ENCODE data around the gene IFITM5.

DNA sequence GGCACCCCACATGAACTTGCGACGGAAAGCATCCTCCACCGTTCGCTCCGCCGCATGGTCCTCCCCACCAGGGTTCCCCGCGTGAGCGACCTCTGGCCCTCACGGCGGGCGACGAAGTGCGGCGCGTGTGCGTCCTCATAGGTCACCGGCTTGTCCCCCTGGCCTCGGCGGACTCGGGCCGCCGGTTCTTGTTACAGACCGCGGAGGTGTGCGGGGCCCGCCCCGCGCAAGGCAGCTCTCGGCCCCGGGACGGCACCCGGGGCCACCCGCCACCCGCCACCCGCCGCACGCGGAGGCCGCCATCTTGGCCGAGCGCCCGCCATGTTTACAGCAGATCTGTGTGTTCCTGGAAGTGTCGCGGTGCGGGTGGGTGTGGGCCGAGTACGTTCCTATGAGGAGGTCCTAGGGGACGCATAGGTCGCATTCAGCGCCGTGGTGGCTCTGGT lies 4.8 kb upstream of the IFITM5 start:
- TF ChIP-seq, protein P1, sequence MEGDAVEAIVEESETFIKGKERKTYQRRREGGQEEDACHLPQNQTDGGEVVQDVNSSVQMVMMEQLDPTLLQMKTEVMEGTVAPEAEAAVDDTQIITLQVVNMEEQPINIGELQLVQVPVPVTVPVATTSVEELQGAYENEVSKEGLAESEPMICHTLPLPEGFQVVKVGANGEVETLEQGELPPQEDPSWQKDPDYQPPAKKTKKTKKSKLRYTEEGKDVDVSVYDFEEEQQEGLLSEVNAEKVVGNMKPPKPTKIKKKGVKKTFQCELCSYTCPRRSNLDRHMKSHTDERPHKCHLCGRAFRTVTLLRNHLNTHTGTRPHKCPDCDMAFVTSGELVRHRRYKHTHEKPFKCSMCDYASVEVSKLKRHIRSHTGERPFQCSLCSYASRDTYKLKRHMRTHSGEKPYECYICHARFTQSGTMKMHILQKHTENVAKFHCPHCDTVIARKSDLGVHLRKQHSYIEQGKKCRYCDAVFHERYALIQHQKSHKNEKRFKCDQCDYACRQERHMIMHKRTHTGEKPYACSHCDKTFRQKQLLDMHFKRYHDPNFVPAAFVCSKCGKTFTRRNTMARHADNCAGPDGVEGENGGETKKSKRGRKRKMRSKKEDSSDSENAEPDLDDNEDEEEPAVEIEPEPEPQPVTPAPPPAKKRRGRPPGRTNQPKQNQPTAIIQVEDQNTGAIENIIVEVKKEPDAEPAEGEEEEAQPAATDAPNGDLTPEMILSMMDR (IDR thresholded peaks at IDR 0.05), result no peak
- no peak for TF ChIP-seq EZH2 (IDR thresholded peaks at IDR 0.05; ENCODE audit: borderline replicate concordance, insufficient read depth, low read depth, low read length, poor library complexity, severe bottlenecking)
